Neural cell (in vitro differentiated cells): ENCODE data around the gene SCARB1. TPM values are rescaled to one million over a fixed set of nuclear protein-coding genes. Genes with fewer than 3 reads are reported as not detected.

Source experiments
- H2AFZ ChIP-seq: fragments of 200-600, 300-800 bp; sonication (generic), shearing (Covaris generic); 2 replicates; pipeline ENCODE4 v1.6.0; 2014; ENCODE audit warnings: low read depth, mild to moderate bottlenecking, antibody characterized with exemption, low read length, moderate library complexity
- H3F3A ChIP-seq: fragments of 200-600 bp; shearing (Covaris generic); 2 replicates; pipeline ENCODE4 v1.6.1; 2016; ENCODE audit warnings: mild to moderate bottlenecking, moderate library complexity, mixed read lengths, antibody characterized with exemption, low read length; ENCODE audit not compliant: insufficient read depth, poor library complexity, severe bottlenecking
- H3K27ac ChIP-seq: fragments of 200-600, 300-800 bp; sonication (generic), shearing (Covaris generic); 2 replicates; pipeline ENCODE4 v1.5.1; 2014; ENCODE audit warnings: mild to moderate bottlenecking, low read length, moderate library complexity
- H3K27me3 ChIP-seq: fragments of 300-800, 200-600 bp; sonication (generic), shearing (Covaris generic); 2 replicates; pipeline ENCODE4 v1.6.0; 2014; ENCODE audit warnings: mild to moderate bottlenecking, low read depth, low read length, moderate library complexity; ENCODE audit not compliant: insufficient read depth
- H3K36me3 ChIP-seq: fragments of 300-800, 200-600 bp; sonication (generic), shearing (Covaris generic); 2 replicates; pipeline ENCODE4 v1.5.1; 2014; ENCODE audit warnings: mild to moderate bottlenecking, antibody characterized with exemption, low read length, moderate library complexity; ENCODE audit not compliant: insufficient read depth
- H3K4me2 ChIP-seq: fragments of 300-800, 200-600 bp; sonication (generic), shearing (Covaris generic); 2 replicates; pipeline ENCODE4 v1.6.0; 2014; ENCODE audit warnings: mild to moderate bottlenecking, low read length
- H3K4me3 ChIP-seq: fragments of 300-800, 200-600 bp; sonication (generic), shearing (Covaris generic); 2 replicates; pipeline ENCODE4 v1.5.1; 2014; ENCODE audit warnings: mild to moderate bottlenecking, low read length, moderate library complexity
- H3K79me2 ChIP-seq: fragments of 200-600 bp; shearing (Covaris generic); replicated peaks from 2 replicates; pipeline ENCODE4 v1.6.0; 2014; ENCODE audit warnings: mild to moderate bottlenecking, low read length, moderate library complexity; ENCODE audit not compliant: insufficient read depth
- H3K9ac ChIP-seq: fragments of 300-800, 200-600 bp; sonication (generic), shearing (Covaris generic); 2 replicates; pipeline ENCODE4 v1.6.1; 2016; ENCODE audit warnings: mild to moderate bottlenecking, low read length, mixed read lengths
- H3K9me2 ChIP-seq: fragments of 200-600 bp; shearing (Covaris generic); 2 replicates; pipeline ENCODE4 v1.6.1; 2016; ENCODE audit warnings: mild to moderate bottlenecking, low read length, mixed read lengths; ENCODE audit not compliant: insufficient read depth
- H3K9me3 ChIP-seq: fragments of 200-600, 300-800 bp; sonication (generic), shearing (Covaris generic); 2 replicates; pipeline ENCODE4 v1.6.1; 2016; ENCODE audit warnings: mild to moderate bottlenecking, mixed run types, low read length, moderate library complexity, mixed read lengths
- H4K20me1 ChIP-seq: fragments of 200-600 bp; shearing (Covaris generic); 2 replicates; pipeline ENCODE4 v1.6.1; 2016; ENCODE audit warnings: mild to moderate bottlenecking, mixed run types; ENCODE audit not compliant: insufficient read depth
- CTCF ChIP-seq: fragments of 450-650 bp; IDR thresholded peaks from 2 replicates; pipeline ENCODE4 v1.5.1; 2014; ENCODE audit warnings: antibody characterized with exemption, mild to moderate bottlenecking, moderate library complexity; ENCODE audit not compliant: poor library complexity, severe bottlenecking
- EP300 ChIP-seq: fragments of 450-650 bp; conservative IDR thresholded peaks from 2 replicates; pipeline ENCODE4 v1.6.1; 2014; ENCODE audit warnings: antibody characterized with exemption, mild to moderate bottlenecking, moderate library complexity; ENCODE audit not compliant: poor library complexity, severe bottlenecking
- EZH2 ChIP-seq: fragments of 200-600, 300-800 bp; shearing (Covaris generic), sonication (generic); IDR thresholded peaks from 2 replicates; pipeline ENCODE4 v1.6.1; 2014; ENCODE audit warnings: antibody characterized with exemption, low read length, borderline replicate concordance, mild to moderate bottlenecking; ENCODE audit not compliant: insufficient read depth, poor library complexity, severe bottlenecking
- MXI1 ChIP-seq: fragments of 450-650 bp; conservative IDR thresholded peaks from 2 replicates; pipeline ENCODE4 v1.6.1; 2014; ENCODE audit warnings: antibody characterized with exemption, mild to moderate bottlenecking; ENCODE audit not compliant: poor library complexity, severe bottlenecking
- POLR2AphosphoS5 ChIP-seq: IDR thresholded peaks from 2 replicates; pipeline ENCODE4 v1.6.1; 2012
- RAD21 ChIP-seq: fragments of 450-650 bp; conservative IDR thresholded peaks from 2 replicates; pipeline ENCODE4 v1.6.1; 2014; ENCODE audit warnings: antibody characterized with exemption, mild to moderate bottlenecking, moderate library complexity
- REST ChIP-seq: IDR thresholded peaks from 2 replicates; pipeline ENCODE4 v1.6.1; 2012; ENCODE audit warnings: borderline replicate concordance
- SMC3 ChIP-seq: fragments of 450-650 bp; conservative IDR thresholded peaks from 2 replicates; pipeline ENCODE4 v1.6.1; 2014; ENCODE audit warnings: antibody characterized with exemption, mild to moderate bottlenecking, moderate library complexity; ENCODE audit not compliant: poor library complexity
- TAF1 ChIP-seq: IDR thresholded peaks from 2 replicates; pipeline ENCODE4 v1.6.1; 2012; ENCODE audit warnings: low read depth
- polyA plus RNA-seq: library from polyadenylated mRNA; depleted of rRNA; stranded (reverse); fragments of >200 nt; gene quantifications from 2 replicates; pipeline ENCODE4 v1.2.3, GENCODE V29; 2014

SCARB1 gene
- polyA plus RNA-seq, 1 donor from 2014 or later = 5.8 TPM

GRCh38 chr12:124751654-124752355 is 111.9 kb downstream of the SCARB1 start:
- Histone ChIP-seq H4K20me1 (no peaks in the 10 kb centered on the region), H3K9ac (no peak overlapping the region), H3K27me3 (no peaks in the 10 kb centered on the region), H3F3A (peaks cover 3% of the 10 kb centered on the region), H3K27ac (no peak overlapping the region), H2AFZ (no peak overlapping the region), H3K36me3 (no peaks in the 10 kb centered on the region), H3K4me2 (no peak overlapping the region), H3K79me2 (no peaks in the 10 kb centered on the region), H3K4me3 (no peak overlapping the region), H3K9me3 (no peaks in the 10 kb centered on the region), H3K9me2 (no peaks in the 10 kb centered on the region)
- TF ChIP-seq SMC3 = no peak
- TF ChIP-seq REST = no peak
- no peak for TF ChIP-seq CTCF
- TF ChIP-seq TAF1 = no peak
- TF ChIP-seq EP300 = no peak
- TF ChIP-seq POLR2AphosphoS5 = no peak
- no peak for TF ChIP-seq RAD21
- no peak for TF ChIP-seq MXI1
- TF ChIP-seq EZH2 = no peak

- H2AFZ ChIP-seq = no peak overlapping the region
- TF ChIP-seq SMC3 (peak; percentile 60), TAF1 (no peak), REST (no peak), CTCF (peak; percentile 54), EZH2 (no peak), RAD21 (peak; percentile 60)
These were observed 112.7 kb downstream of the SCARB1 start for GRCh38 chr12:124750787-124751471.

More at GRCh38 chr12:124750787-124751471, 112.7 kb downstream of the SCARB1 start:
- Histone ChIP-seq H3K4me3 (no peak overlapping the region), H3K27me3 (no peaks in the 10 kb centered on the region), H3F3A (peaks cover 3% of the 10 kb centered on the region), H3K79me2 (no peaks in the 10 kb centered on the region), H3K9me3 (no peaks in the 10 kb centered on the region), H3K27ac (no peak overlapping the region), H4K20me1 (no peaks in the 10 kb centered on the region), H3K9me2 (no peaks in the 10 kb centered on the region), H3K4me2 (no peak overlapping the region), H3K36me3 (no peaks in the 10 kb centered on the region), H3K9ac (no peak overlapping the region)
